Skeletal muscle tissue (tissue), 4 donors: ENCODE data around the gene FAM237B. TPM values are rescaled to one million over a fixed set of nuclear protein-coding genes. Genes with fewer than 3 reads are reported as not detected.

Experiments used
- H3K27ac ChIP-seq: one replicate; pipeline ENCODE4 v1.7.0; 2013; ENCODE audit warnings: mild to moderate bottlenecking, low read depth, low read length, inconsistent platforms
- H3K27me3 ChIP-seq, 3 donors: one replicate each; pipeline ENCODE4 v1.7.0; 2013; ENCODE audit warnings: low read length in 3 of 3; ENCODE audit not compliant: control insufficient read depth in 3 of 3, insufficient read depth in 3 of 3
- H3K36me3 ChIP-seq, 3 donors: one replicate each; pipeline ENCODE4 v1.7.0; 2013; ENCODE audit warnings: low read length in 3 of 3; ENCODE audit not compliant: control insufficient read depth in 3 of 3, insufficient read depth in 3 of 3
- H3K4me1 ChIP-seq, 3 donors: one replicate each; pipeline ENCODE4 v1.7.0; 2013; ENCODE audit warnings: low read length in 3 of 3, mild to moderate bottlenecking in 3 of 3; ENCODE audit not compliant: control insufficient read depth in 3 of 3, insufficient read depth in 3 of 3
- H3K4me3 ChIP-seq, 3 donors: one replicate each; pipeline ENCODE4 v1.7.0; 2013; ENCODE audit warnings: low read length in 3 of 3
- H3K9ac ChIP-seq, 3 donors: one replicate each; pipeline ENCODE4 v1.7.0; 2013; ENCODE audit warnings: low read length in 3 of 3, mild to moderate bottlenecking in 3 of 3, moderate library complexity in 2 of 3, low read depth in 1 of 3
- H3K9me3 ChIP-seq, 3 donors: one replicate each; pipeline ENCODE4 v1.7.0; 2013; ENCODE audit warnings: low read length in 3 of 3; ENCODE audit not compliant: control insufficient read depth in 3 of 3
- total RNA-seq: library from RNA; depleted of rRNA; stranded (reverse); fragments of >200 nt; gene quantifications from one replicate; pipeline ENCODE4 v1.2.3, GENCODE V29; 2014
- donor health status: Osteomylitis.

FAM237B gene
- total RNA-seq, 1 donor from 2014 or later: not detected

DNA sequence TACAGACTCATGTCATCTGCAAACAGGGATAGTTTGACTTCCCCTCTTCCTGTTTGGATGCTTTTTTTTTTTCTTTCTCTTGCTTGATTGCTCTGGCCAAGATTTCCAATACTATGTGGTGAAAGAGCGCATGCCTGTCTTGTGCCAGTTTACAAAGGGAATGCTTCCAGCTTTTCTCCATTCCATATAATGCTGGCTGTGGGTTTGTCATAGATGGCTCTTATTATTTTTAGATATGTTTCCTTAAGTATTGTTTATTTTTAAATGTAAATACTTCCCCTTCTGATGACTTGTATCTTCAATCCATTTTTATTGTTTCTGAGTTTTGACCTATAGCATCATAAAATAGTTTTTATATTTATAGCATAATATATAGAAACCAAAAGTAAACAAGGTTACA is 17.9 kb downstream of the FAM237B start:
- Histone ChIP-seq H3K4me1 (no peaks in the 10 kb centered on the region), H3K4me3 (no peak overlapping the region), H3K9me3 (no peaks in the 10 kb centered on the region), H3K27ac (no peak overlapping the region), H3K36me3 (peaks cover 0 to 2% (median 0%) of the 10 kb centered on the region in 3 donors), H3K27me3 (no peaks in the 10 kb centered on the region), H3K9ac (no peak overlapping the region)

DNA sequence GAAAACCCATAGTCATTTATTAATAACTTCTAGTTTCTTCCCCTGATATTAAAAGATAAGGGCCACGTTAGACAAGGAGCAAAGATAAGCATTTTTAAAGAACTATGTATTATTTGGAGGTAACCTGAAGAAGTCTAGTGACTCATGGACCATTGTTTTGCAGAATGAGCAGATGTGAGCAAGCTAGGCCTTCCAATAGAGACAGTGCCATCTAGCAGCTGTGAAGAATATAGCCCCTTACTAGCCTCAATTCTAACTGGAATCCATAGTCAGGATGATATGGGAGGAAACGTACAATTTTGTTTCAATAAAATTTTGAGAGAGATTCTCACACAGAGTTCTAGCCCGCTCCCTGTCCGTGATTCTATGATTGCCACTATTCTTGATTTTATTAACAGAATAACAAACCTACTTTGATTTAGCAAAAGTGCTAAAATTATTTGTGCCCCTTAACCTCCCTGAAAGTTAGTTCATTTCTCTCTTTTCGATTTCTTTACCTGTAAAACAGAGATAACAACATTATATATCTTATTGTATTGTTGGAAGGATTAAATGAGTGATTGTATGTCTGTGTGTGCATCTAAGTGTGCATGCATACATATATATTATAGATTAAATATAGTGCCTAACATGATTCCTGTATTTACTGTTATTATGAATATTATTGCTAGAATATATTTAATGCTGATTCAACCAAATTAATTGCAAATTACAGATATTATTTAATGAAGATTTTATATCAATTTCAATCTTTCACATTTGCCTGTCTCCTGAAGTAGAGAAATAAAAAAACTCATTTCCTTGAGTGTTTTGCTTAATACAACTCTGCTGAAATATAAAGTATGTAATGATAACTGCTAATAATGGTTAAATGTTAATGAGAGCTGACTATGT is 22.7 kb downstream of the FAM237B start:
- H3K27me3 ChIP-seq: no peaks in the 10 kb centered on the region

DNA sequence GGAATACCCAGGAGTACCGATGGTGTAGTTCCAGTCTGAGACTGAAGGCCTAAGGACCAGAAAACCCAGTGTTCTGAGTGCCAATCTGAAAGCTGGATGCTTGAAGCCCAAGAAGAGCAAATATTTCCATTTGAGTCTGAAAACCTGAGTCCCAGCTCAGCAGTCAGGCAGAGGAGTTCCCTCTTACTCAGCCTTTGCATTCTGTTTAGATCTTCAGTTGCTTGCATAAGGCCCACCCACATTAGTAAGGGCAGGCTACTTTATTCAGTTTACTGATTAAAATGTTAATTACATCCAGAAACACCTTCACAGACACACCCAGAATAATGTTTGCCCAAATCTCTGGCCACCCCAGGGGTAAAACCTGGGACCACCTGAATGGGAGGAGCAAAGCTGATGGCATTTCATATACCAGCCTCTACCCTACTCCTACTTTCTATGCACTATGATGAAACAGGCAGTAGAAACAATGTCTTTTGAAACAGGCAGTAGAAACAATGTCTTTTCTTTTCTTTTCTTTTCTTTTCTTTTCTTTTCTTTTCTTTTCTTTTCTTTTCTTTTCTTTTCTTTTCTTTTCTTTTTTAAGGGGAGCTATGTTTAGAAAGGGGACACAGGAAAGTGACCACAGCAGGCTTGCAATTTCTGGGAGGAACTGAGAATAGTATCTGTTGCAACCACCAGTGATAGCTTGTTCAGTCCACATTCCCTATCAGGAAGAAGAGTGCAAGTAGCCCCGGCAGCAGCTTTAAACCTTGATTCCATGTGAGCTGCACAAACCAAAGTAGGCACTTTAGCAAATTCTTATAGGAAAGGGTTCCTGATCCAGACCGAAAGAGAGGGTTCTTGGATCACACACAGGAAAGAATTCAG is 30.6 kb downstream of the FAM237B start:
- Histone ChIP-seq H3K27me3 (no peaks in the 10 kb centered on the region), H3K27ac (no peak overlapping the region), H3K9me3 (no peaks in the 10 kb centered on the region), H3K4me1 (no peaks in the 10 kb centered on the region), H3K4me3 (no peak overlapping the region), H3K36me3 (peaks cover 0 to 6% (median 0%) of the 10 kb centered on the region in 3 donors), H3K9ac (no peak overlapping the region)

More for the DNA sequence above, 22.7 kb downstream of the FAM237B start:
- Histone ChIP-seq H3K27ac (no peak overlapping the region), H3K36me3 (no peaks in the 10 kb centered on the region), H3K4me1 (no peaks in the 10 kb centered on the region), H3K4me3 (no peak overlapping the region), H3K9ac (no peak overlapping the region), H3K9me3 (no peaks in the 10 kb centered on the region)

GRCh38 chr7:90288154-90288553 is 33.0 kb downstream of the FAM237B start:
- Histone ChIP-seq H3K9ac (no peak overlapping the region), H3K36me3 (peaks cover 0 to 6% (median 0%) of the 10 kb centered on the region in 3 donors)

GRCh38 chr7:90276033-90276728 is 44.9 kb downstream of the FAM237B start:
- no peaks in the 10 kb centered on the region for H3K27me3 ChIP-seq
- no peak overlapping the region for H3K27ac ChIP-seq
- H3K9ac ChIP-seq: no peak overlapping the region
- no peaks in the 10 kb centered on the region for H3K9me3 ChIP-seq
- no peaks in the 10 kb centered on the region for H3K4me1 ChIP-seq
- H3K36me3 ChIP-seq: no peaks in the 10 kb centered on the region
- no peak overlapping the region for H3K4me3 ChIP-seq

More at GRCh38 chr7:90288154-90288553, 33.0 kb downstream of the FAM237B start:
- Histone ChIP-seq H3K27me3 (no peaks in the 10 kb centered on the region), H3K4me1 (no peaks in the 10 kb centered on the region), H3K27ac (no peak overlapping the region), H3K9me3 (no peaks in the 10 kb centered on the region), H3K4me3 (no peak overlapping the region)

DNA sequence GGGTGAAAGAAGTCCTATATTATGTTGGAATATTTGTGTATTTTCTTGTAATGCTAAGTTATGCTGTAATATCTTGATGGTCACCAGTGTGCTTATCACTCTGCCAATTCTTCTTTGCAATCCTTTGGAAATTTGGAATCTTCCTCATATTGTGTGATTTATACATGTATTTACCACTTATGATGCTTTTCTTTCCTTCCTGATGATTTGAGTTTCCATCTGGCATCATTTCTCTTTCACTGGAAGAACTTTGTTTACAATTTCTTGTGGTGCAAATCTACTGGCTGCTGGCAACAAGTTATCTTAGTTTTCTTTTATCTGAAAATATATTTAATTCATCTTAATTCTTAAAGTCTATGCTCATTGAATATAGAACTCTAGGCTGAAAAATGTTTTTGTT is 46.9 kb downstream of the FAM237B start:
- Histone ChIP-seq H3K4me3 (no peak overlapping the region), H3K36me3 (no peaks in the 10 kb centered on the region), H3K27ac (no peak overlapping the region), H3K9ac (no peak overlapping the region), H3K9me3 (no peaks in the 10 kb centered on the region), H3K4me1 (no peaks in the 10 kb centered on the region), H3K27me3 (no peaks in the 10 kb centered on the region)

DNA sequence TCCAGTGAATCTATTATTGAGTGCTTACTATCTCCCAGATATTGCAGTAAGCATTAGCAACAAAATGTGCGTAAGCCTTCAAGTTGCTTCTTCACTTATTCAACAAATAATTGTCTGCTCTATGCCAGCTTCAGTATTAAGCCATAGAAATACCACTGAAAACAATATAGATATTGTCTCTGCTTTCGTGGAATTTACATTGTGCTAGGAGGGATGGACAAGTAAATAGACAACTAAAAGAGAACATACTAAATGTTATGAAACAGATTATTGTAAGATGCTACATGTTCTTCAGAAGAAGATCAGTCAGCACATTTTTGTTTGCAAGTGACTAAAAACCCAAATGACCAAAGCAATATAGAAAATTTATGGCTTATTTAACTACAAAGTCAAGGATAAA is 48.9 kb downstream of the FAM237B start:
- Histone ChIP-seq H3K9me3 (no peaks in the 10 kb centered on the region), H3K36me3 (no peaks in the 10 kb centered on the region), H3K9ac (no peak overlapping the region), H3K4me3 (no peak overlapping the region), H3K27me3 (no peaks in the 10 kb centered on the region), H3K27ac (no peak overlapping the region), H3K4me1 (no peaks in the 10 kb centered on the region)

DNA sequence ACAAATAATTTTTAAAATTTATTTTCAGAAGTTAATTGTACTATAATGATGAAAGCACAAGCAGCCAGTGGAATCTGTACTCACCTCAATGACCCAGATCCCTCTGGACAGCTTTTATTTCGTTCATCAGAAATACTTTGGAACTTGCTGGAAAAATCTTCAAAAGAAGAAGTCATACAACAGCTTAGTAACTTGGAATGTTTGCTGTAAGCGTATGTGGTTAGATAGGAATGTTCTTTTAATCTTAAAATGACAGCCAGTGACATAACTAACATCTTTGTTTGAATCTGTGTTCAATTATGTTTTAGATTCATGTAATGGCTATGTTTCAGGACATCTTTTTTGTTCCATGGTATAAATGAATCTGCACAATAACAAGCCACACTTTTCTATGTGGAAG is 49.4 kb downstream of the FAM237B start:
- H3K36me3 ChIP-seq: no peaks in the 10 kb centered on the region
- no peaks in the 10 kb centered on the region for H3K4me1 ChIP-seq
- H3K4me3 ChIP-seq: no peak overlapping the region
- no peak overlapping the region for H3K9ac ChIP-seq
- no peaks in the 10 kb centered on the region for H3K9me3 ChIP-seq
- H3K27me3 ChIP-seq: no peaks in the 10 kb centered on the region
- H3K27ac ChIP-seq: no peak overlapping the region

GRCh38 chr7:90270431-90271178 is 50.5 kb downstream of the FAM237B start:
- Histone ChIP-seq H3K27me3 (no peaks in the 10 kb centered on the region), H3K4me1 (no peaks in the 10 kb centered on the region), H3K27ac (no peak overlapping the region), H3K9me3 (no peaks in the 10 kb centered on the region), H3K36me3 (no peaks in the 10 kb centered on the region), H3K4me3 (no peak overlapping the region), H3K9ac (no peak overlapping the region)
